ENCODE measurements around the gene GUCY1B1. TPM values are rescaled to one million over a fixed set of nuclear protein-coding genes. Genes with fewer than 3 reads are reported as not detected.
"Not testable (repeated sequence)": the region's sequence is repeated elsewhere in the genome, so short reads cannot be mapped to it uniquely, and the experiment has no call there.

The GUCY1B1 gene
- polyA plus RNA-seq, 12 donors, result 17.7 to 28.0 (median 22.2) TPM; not detected in 1

DNA sequence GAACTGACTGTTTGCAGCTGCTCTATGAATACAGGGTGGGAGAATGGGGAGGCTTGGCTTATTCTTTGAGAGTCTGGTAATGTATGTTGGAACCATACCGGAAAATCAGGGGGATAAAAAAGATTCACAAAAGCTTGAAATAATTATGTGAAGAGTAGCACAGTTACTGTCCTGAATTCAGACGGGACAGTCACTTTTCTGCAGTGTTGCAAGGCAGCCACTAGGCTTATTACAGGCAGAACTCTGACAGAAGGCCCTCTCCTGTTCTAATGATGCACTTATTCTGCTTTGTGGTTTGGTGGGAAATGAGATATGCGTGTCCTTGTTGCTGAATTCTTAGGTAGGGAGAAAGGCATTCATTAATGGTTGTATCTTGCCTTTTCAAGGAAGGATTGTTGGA is 37.2 kb downstream of the GUCY1B1 start:
- DNase-seq, result no peak

DNA sequence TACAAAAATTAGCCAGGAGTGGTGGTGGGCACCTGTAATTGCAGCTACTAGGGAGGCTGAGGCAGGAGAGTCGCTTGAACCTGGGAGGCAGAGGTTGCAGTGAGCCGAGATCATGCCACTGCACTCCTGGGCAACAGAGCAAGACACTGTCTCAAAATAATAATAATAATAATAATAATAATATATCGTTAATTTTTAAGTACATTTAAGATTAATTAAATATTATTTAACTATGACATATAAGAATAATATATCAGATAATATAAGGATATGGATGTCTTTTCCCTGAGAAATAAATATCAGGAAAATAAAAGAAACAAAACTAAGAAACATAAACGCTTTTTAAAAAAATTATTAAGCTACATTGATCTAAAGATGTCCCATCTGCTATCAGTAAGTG is 38.8 kb downstream of the GUCY1B1 start:
- DNase-seq, result not testable (repeated sequence)

DNA sequence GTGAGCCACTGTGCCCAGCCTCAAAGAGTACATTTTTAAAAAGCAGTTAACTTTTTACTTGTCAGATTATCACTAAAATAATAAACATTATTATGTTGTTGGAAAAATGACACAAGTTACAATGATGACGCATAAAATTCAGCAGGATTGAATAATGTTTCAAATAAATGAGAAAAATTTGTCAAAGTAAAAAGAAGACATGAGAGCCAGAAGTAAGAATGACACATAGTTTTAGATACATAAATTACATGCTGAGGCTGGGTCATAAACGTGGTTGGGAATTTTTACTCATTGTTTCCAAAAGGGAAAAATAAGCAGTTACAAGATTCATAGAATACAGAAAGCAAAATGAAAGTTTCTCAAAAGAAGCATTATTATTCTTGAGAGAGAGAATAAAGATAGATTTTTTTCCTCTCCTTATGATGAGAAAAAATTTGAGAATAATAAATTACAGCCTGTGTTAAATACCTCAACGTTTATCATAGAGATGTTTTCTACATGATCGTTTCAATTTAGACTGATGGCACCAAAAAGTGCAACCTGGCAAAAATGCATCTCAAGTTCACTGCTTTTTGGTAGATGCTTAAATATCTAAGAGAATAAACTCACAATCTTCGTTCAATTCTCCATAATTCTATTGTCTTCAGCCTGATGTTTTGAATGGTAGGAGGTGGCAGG is 40.4 kb downstream of the GUCY1B1 start:
- no peak for DNase-seq

DNA sequence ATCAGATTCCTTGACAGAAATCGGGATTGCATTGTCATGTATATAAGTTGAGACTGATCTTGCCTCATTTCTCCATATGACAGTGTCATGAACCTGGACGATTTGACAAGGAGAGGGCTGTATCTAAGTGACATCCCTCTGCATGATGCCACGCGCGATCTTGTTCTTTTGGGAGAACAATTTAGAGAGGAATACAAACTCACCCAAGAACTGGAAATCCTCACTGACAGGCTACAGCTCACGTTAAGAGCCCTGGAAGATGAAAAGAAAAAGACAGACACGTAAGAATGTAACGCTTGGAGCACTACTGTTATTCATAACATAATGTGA is 40.9 kb downstream of the GUCY1B1 start:
- no peak for DNase-seq

DNA sequence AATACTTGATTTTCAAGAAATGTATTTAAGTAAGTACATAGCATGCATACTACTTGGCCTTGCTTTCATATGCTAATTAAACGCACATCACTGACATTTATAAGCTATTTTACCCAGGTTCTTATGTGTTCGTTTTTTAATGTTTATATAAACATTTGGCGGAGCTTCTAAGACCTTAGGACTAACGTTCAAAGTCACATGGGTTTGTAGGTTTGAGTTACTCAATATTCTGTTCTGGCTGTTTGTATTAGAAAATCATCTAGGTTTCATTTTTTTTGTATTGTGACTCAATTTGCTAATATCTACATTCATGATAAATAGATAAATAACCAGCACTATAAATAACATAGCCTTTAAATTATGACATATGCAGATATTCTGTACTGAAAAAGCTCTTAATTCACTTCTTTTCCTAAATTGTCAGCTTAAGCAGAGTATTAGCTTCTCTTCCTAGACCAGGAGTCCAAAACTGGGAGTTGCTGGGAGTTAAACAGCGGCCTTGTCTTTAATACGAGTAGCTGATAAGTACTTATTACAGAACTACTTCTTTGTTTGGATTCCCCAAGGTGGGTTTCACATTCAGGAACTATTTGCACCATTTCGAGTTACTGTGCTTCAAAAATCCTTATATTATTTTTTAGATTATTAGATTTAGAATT is 42.0 kb downstream of the GUCY1B1 start:
- no peak for DNase-seq

DNA sequence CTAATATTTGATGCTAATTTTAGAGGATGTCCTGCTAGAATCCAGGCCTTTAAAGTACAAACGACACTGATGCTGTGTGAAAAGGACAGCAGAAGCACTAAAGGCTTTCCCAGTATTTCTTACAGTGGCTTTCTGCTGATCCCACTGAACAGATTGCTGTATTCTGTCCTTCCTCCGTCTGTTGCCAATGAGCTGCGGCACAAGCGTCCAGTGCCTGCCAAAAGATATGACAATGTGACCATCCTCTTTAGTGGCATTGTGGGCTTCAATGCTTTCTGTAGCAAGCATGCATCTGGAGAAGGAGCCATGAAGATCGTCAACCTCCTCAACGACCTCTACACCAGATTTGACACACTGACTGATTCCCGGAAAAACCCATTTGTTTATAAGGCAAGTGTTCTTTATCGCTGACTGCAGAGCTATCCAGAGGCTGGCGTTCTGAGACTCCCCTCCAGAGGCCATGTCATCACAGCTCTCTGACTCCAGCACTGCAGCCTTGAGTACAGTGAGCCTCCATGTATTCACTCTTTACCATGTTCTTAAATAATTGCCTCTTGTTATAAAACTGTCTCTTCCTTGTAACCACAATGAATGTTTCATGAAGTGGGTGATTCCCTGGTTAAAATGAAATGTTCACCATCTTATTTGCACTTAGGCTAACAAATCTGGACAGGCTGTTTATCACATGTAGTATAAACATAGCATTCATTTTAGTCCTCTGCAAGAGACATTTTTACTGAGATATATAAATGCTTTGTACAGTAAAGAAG is 43.6 kb downstream of the GUCY1B1 start:
- no peak for DNase-seq

GRCh38 chr4:155805016-155805415 is 46.2 kb downstream of the GUCY1B1 start:
- no peak for DNase-seq

DNA sequence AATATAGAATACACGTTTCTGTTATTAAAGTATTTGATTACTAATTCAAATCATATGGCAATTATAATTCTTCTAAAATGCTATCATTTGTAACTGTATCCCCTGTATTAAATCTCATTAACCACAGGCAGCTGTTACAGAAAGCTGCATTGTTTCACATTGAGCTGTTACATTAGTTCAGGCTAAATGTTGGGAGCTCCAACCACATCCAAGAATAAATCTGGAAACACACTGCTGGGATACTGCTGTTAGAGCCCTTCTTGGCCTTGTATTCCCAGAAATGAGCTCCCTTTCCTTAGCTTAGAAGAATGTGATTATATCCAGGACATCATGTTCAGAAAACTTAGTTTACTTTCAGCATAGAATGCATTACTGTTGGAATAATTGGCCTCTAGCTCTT is 48.2 kb downstream of the GUCY1B1 start:
- DNase-seq, result no peak

- DNase-seq, result peak; percentile 58
These were observed 51.0 kb downstream of the GUCY1B1 start for GRCh38 chr4:155809835-155810234.

DNA sequence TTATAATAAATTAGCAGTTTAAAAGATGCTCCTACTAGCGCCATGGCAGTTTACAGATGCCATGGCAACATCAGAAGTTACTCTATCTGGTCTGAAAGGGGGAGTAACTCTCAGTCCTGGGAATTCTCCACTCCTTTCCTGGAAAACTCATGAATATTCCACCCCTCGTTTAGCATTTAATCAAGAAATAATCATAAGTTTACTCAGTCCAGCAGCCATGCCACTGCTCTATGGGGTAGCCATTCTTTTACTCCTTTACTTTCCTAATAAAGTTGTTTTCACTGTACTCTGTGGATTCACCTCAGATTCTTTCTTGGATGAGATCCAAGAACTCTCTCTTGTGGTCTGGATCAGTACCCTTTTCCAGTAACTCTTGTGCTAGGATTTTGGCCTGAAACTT is 52.3 kb downstream of the GUCY1B1 start:
- DNase-seq, result no peak

DNA sequence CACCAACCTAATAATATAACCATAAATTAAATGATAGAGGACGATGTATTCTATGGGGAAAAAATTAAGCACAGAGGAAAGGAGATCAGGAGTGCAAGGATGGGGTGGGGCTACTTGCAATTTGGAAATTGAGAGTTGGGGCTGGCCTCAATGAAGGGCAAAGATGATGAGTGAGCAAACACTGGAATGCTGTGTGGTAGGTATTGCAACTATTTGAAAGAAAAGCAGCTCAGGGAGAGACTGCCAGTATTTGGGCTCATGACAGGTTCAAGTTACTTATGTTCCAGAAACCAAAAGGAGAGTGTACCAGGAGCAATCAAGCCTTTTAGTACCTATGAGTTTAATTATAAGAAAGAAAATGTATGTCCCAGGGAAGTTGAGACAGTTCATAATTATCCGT is 59.8 kb downstream of the GUCY1B1 start:
- no peak for DNase-seq

DNA sequence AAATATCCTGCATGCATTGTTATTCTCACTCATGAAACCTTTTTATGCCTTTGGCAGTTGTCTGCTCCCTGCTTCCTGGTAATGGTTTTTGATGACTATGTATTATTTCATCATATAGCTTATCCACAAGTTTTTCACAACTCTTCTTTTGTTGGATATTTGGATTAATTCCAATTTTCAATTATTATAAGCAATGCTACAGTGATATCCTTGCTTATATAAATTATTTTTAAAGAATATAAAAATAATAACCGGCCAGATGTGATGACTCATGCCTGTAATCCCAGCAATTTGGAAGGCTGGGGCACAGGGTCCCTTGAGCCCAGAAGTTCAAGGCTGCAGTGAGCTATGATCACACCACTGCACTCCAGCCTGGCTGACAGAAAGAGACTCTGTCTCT is 60.2 kb downstream of the GUCY1B1 start:
- no peak for DNase-seq

DNA sequence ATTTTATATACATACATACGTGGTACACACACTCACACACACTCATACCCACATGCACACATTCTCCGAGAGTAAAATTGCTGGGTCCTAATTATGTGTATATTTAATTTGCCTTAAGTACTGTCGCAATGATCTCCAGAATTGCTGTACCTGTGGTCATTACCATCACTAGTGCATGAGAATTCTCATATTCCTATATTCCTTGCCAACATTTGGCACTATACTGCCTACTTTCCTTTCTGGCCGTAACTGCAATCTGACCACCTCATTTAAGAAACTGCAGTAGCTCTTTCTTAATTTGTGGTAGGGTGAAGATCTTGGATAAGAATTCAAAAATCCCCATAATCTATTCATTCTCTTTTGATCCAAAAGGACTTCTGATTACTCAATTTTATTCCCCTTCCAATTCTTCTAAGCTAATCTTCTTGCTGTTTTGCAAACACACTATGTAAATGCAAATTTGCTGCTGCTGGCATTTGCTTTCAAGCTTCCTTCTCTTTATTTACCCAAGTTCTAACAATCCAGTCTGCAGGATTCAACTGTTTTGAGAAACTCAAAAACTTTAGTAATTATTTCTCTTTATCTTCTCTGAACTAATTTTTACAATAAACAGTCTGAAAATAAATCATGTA is 62.2 kb downstream of the GUCY1B1 start:
- DNase-seq, result no peak

GRCh38 chr4:155822572-155822971 is 63.8 kb downstream of the GUCY1B1 start:
- no peak for DNase-seq

- no peak for DNase-seq
These were observed 69.8 kb downstream of the GUCY1B1 start for GRCh38 chr4:155828628-155829027.

GRCh38 chr4:155832664-155833063 is 73.8 kb downstream of the GUCY1B1 start:
- DNase-seq, result no peak

GRCh38 chr4:155837203-155837796 is 78.5 kb downstream of the GUCY1B1 start:
- no peak for DNase-seq

DNA sequence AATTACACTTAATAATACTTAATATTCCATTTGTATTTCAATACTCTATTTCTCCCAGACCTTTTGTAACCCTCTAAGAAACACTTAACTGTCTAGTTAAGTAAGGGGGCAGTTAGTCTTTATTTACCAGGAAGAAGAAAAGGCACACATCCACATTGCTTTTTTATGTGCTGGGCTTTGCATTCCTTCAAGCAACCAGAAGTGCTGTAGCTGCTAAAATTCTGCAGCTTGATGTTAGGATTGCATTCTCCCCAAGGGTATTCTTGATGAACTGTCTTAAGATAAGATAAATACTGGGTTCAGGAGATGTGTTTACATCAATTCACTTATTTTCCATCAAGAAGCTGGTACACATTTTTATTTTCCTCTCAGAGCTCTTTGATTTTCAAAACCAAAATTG is 83.3 kb downstream of the GUCY1B1 start:
- no peak for DNase-seq

- no peak for DNase-seq
These were observed 88.1 kb downstream of the GUCY1B1 start for GRCh38 chr4:155846929-155847328.

DNA sequence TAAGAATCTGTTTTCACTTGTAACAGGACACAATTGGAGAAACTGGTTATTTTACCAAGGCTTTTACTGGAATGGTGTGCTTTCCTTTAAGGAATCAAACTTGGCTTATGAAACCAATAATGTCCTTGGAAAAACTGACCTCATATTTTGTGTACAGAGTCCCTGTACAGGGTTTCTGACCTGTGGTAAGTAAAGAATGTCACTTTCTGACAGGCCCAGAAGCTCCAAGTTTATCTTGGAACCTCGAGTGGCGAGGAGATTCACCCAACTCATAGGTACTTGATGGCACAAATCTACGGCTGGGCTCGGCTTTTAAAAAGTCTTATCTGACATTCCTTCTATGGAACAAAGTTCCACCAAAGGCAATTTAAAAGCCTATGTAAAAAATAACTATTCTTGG is 90.2 kb downstream of the GUCY1B1 start:
- DNase-seq, result no peak

GRCh38 chr4:155853189-155853588 is 94.4 kb downstream of the GUCY1B1 start:
- DNase-seq, result no peak

GRCh38 chr4:155854582-155855226 is 95.9 kb downstream of the GUCY1B1 start:
- DNase-seq, result no peak

Data from muscle of arm (tissue), 12 donors.